Activated naive CD8-positive, alpha-beta T cell treated with anti-CD3 and anti-CD28 coated beads, Interleukin-2, amount 50 U/mL, for 24 hours (primary cell): Measurements from ENCODE around the gene KCNK6.
A peak's percentile ranks its signal among the peaks of the same experiment; 100 is the strongest.
"Not testable (repeated sequence)": the region's sequence is repeated elsewhere in the genome, so short reads cannot be mapped to it uniquely, and the experiment has no call there.

Experiments used
- ATAC-seq: fragments of 150-1000 bp; cut with Tn5 transposase; one replicate; pipeline ENCODE4 v1.10.0; 2021
- DNase-seq: peaks from one replicate; pipeline ENCODE4 v3.0.0; 2021
- H3K27ac Mint-ChIP-seq: one replicate; pipeline ENCODE4 v1.8.0; 2021; ENCODE audit warnings: mild to moderate bottlenecking, mixed read lengths
- H3K27me3 Mint-ChIP-seq: one replicate; pipeline ENCODE4 v1.8.0; 2021; ENCODE audit warnings: mixed read lengths
- H3K36me3 Mint-ChIP-seq: one replicate; pipeline ENCODE4 v1.8.0; 2021; ENCODE audit warnings: low read depth, mixed read lengths
- H3K4me1 Mint-ChIP-seq: one replicate; pipeline ENCODE4 v1.8.0; 2021; ENCODE audit warnings: mixed read lengths
- H3K4me3 Mint-ChIP-seq: one replicate; pipeline ENCODE4 v1.8.0; 2021; ENCODE audit warnings: mild to moderate bottlenecking, moderate library complexity, mixed read lengths
- H3K9me3 Mint-ChIP-seq: one replicate; pipeline ENCODE4 v1.8.0; 2021; ENCODE audit warnings: mixed read lengths

Gene KCNK6

GRCh38 chr19:38358071-38358470 lies 38.4 kb downstream of the KCNK6 start:
- Mint-ChIP-seq H3K4me1 (peaks cover 11% of the 10 kb centered on the region), H3K4me3 (no peak overlapping the region), H3K36me3 (no peaks in the 10 kb centered on the region), H3K9me3 (no peaks in the 10 kb centered on the region), H3K27me3 (peaks cover 25% of the 10 kb centered on the region), H3K27ac (no peak overlapping the region)
- ATAC-seq (no peak), DNase-seq (no peak)

- Mint-ChIP-seq H3K27ac (no peak overlapping the region), H3K4me1 (peaks cover 13% of the 10 kb centered on the region), H3K4me3 (no peak overlapping the region), H3K36me3 (no peaks in the 10 kb centered on the region), H3K27me3 (peaks cover 30% of the 10 kb centered on the region), H3K9me3 (no peaks in the 10 kb centered on the region)
- DNase-seq (no peak), ATAC-seq (no peak)
These were observed 39.8 kb downstream of the KCNK6 start for GRCh38 chr19:38359242-38360021.

DNA sequence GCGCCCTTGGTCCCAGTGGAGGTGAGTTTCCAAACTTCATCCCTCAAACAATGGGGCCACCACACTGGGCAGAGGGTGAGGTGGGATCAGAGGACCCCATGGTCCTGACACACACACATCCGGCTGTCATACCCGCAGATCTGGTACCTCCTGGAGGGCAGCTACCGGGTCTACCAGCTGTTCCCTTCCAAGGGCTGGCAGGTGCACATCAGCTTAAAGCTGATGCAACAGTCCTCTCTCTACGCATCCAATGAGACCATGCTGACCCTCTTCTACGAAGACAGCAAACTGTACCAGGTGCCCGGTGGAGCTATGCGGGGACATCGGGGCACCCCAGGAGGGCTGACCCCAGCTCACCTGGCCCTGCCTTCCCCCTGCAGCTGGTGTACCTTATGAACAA lies 40.7 kb downstream of the KCNK6 start:
- Mint-ChIP-seq H3K36me3 (no peaks in the 10 kb centered on the region), H3K27me3 (peaks cover 30% of the 10 kb centered on the region), H3K4me1 (peaks cover 13% of the 10 kb centered on the region), H3K27ac (no peak overlapping the region), H3K4me3 (no peak overlapping the region), H3K9me3 (no peaks in the 10 kb centered on the region)
- no peak for DNase-seq
- no peak for ATAC-seq

- ATAC-seq (no peak), DNase-seq (no peak)
- Mint-ChIP-seq H3K27ac (no peak overlapping the region), H3K36me3 (no peaks in the 10 kb centered on the region), H3K4me1 (peaks cover 13% of the 10 kb centered on the region), H3K9me3 (no peaks in the 10 kb centered on the region), H3K4me3 (peak overlapping the region; percentile 36), H3K27me3 (peaks cover 30% of the 10 kb centered on the region)
These were observed 41.4 kb downstream of the KCNK6 start for GRCh38 chr19:38360839-38361631.

- H3K9me3 Mint-ChIP-seq = no peaks in the 10 kb centered on the region
These were observed 42.0 kb downstream of the KCNK6 start for GRCh38 chr19:38361633-38362075.

GRCh38 chr19:38362076-38362945 lies 42.7 kb downstream of the KCNK6 start:
- Mint-ChIP-seq H3K4me3 (peak overlapping the region; percentile 82), H3K4me1 (peaks cover 13% of the 10 kb centered on the region), H3K9me3 (no peaks in the 10 kb centered on the region), H3K27me3 (peaks cover 30% of the 10 kb centered on the region), H3K36me3 (no peaks in the 10 kb centered on the region), H3K27ac (no peak overlapping the region)
- DNase-seq = peak; percentile 83
- ATAC-seq = peak; percentile 62

More at GRCh38 chr19:38361633-38362075, 42.0 kb downstream of the KCNK6 start:
- Mint-ChIP-seq H3K4me1 (peaks cover 13% of the 10 kb centered on the region), H3K27me3 (peaks cover 30% of the 10 kb centered on the region), H3K27ac (no peak overlapping the region), H3K36me3 (no peaks in the 10 kb centered on the region), H3K4me3 (peak overlapping the region; percentile 82)
- peak; percentile 72 for ATAC-seq
- peak; percentile 72 for DNase-seq

DNA sequence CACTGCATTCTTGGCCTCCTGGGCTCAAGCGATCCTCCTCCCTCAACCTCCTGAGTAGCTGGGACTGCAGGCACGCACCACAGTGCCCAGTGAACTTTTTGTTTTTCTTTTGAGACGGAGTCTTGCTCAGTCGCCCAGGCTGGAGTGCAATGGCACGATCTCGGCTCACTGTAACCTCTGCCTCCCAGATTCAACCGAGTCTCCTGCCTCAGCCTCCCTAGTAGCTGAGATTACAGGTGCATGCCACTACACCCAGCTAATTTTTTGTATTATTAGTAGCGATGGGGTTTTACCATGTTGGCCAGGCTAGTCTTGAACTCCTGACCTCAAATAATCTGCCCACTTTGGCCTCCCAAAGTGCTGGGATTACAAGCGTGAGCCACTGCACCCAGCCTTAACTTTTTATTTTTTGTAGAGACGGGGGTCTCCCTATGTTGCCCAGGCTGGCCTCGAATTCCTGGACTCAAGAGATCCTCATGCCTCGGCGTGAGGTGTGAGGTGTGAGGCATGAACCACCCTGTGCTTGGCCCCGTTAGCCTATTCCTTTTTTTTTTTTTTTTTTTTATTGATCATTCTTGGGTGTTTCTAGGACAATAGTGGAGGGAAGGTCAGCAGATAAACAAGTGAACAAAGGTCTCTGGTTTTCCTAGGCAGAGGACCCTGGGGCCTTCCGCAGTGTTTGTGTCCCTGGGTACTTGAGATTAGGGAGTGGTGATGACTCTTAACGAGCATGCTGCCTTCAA lies 43.5 kb downstream of the KCNK6 start:
- H3K9me3 Mint-ChIP-seq, H3K36me3 Mint-ChIP-seq, H3K27ac Mint-ChIP-seq, DNase-seq, ATAC-seq: not testable (repeated sequence)
- Mint-ChIP-seq H3K27me3 (peaks cover 30% of the 10 kb centered on the region), H3K4me1 (peaks cover 13% of the 10 kb centered on the region), H3K4me3 (peak overlapping the region; percentile 14)

- no peak for ATAC-seq
- Mint-ChIP-seq H3K4me1 (peaks cover 6% of the 10 kb centered on the region), H3K4me3 (no peak overlapping the region), H3K27me3 (peaks cover 7% of the 10 kb centered on the region), H3K36me3 (no peaks in the 10 kb centered on the region), H3K9me3 (no peaks in the 10 kb centered on the region), H3K27ac (no peak overlapping the region)
- no peak for DNase-seq
These were observed 47.4 kb downstream of the KCNK6 start for GRCh38 chr19:38367041-38367440.

GRCh38 chr19:38369584-38369983 lies 49.9 kb downstream of the KCNK6 start:
- DNase-seq (no peak), ATAC-seq (no peak)
- no peaks in the 10 kb centered on the region for H3K9me3 Mint-ChIP-seq
- H3K27ac Mint-ChIP-seq = no peak overlapping the region
- H3K4me3 Mint-ChIP-seq = no peak overlapping the region
- peaks cover 4% of the 10 kb centered on the region for H3K4me1 Mint-ChIP-seq
- H3K36me3 Mint-ChIP-seq = peaks cover under 1% of the 10 kb centered on the region
- H3K27me3 Mint-ChIP-seq = peaks cover 2% of the 10 kb centered on the region

DNA sequence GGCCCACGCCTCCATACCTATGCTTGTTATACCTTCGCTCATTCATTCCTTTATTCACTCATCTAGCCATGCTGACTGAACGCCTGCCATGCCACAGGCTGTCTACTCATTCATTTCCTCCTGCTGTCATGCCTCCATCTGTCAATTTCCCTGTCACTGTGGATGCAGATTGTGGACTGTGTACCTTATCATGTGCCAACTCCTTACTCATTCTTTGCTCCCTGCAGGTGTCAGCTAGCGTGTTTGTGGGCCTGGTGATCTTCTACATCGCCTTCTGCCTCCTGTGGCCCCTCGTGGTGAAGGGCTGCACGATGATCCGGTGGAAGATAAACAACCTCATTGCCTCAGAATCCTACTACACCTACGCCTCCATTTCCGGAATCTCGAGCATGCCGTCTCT lies 50.7 kb downstream of the KCNK6 start:
- Mint-ChIP-seq H3K4me1 (peaks cover 9% of the 10 kb centered on the region), H3K27me3 (peaks cover 2% of the 10 kb centered on the region), H3K27ac (no peak overlapping the region), H3K9me3 (no peaks in the 10 kb centered on the region), H3K36me3 (peaks cover 7% of the 10 kb centered on the region), H3K4me3 (no peak overlapping the region)
- DNase-seq (no peak), ATAC-seq (no peak)

GRCh38 chr19:38371081-38371480 lies 51.4 kb downstream of the KCNK6 start:
- Mint-ChIP-seq H3K9me3 (no peaks in the 10 kb centered on the region), H3K27ac (no peak overlapping the region), H3K4me3 (no peak overlapping the region), H3K27me3 (peaks cover 2% of the 10 kb centered on the region), H3K36me3 (peaks cover 13% of the 10 kb centered on the region), H3K4me1 (peaks cover 16% of the 10 kb centered on the region)
- DNase-seq = no peak
- ATAC-seq = no peak

GRCh38 chr19:38373907-38374331 lies 54.3 kb downstream of the KCNK6 start:
- peak overlapping the region; percentile 98 for H3K4me3 Mint-ChIP-seq
- ATAC-seq (no peak), DNase-seq (no peak)
- H3K27ac Mint-ChIP-seq = peak overlapping the region; percentile 77
- H3K27me3 Mint-ChIP-seq = no peaks in the 10 kb centered on the region
- H3K4me1 Mint-ChIP-seq = peaks cover 27% of the 10 kb centered on the region
- peaks cover 30% of the 10 kb centered on the region for H3K36me3 Mint-ChIP-seq
- H3K9me3 Mint-ChIP-seq = no peaks in the 10 kb centered on the region

DNA sequence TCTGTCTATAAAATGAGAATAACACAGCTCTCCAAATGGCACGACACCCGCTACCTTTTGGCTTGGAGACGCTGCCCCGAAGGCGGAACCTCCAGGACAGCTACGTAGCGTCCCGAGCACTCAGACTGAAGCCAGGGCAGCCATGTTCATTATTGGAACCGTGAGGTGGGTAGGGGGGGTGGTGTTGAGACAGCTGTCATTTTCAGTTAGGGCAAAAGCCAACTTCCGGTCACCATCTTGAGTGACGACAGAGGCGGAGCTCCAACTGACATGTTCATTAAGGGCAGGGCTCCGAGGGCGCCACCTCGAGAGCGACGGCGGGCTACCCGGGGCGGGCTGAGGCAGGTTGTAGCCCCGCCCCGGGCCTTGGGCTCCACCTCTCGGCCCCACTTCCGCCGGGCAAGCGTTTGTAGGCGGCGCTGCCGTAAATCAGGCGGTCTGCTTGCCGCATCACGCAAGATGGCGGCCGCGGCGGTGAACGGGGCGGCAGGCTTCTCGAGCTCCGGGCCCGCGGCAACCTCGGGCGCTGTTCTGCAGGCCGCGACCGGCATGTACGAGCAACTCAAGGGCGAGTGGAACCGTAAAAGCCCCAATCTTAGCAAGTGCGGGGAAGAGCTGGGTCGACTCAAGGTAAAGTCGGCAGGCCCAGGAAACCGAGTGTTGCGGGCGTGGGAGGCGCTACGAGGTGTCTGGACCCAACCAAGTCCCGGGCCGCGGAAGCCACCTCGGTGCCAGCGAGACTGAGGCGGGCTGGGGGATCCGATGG lies 54.9 kb downstream of the KCNK6 start, which contains the start of gene PSMD8:
Gene PSMD8, plus strand, starts transcription at position 240 of the 766 bp plus-strand sequence. Its CDS starts 31 bp downstream, at position 271.
- Mint-ChIP-seq H3K4me1 (peaks cover 27% of the 10 kb centered on the region), H3K27ac (peak within 1 kb of the TSS; percentile 97), H3K36me3 (peaks cover 35% of the 10 kb centered on the region), H3K4me3 (peak within 1 kb of the TSS; percentile 98), H3K27me3 (no peaks in the 10 kb centered on the region), H3K9me3 (no peaks in the 10 kb centered on the region)
- peak; percentile 98 for ATAC-seq
- DNase-seq = peak; percentile 98
